SU-DHL-6 (cell line): Measurements from ENCODE around the gene BRIP1.

Experiments
- H2AFZ ChIP-seq: fragments of 200-600 bp; sonication (generic); 2 replicates; pipeline ENCODE4 v1.6.1; 2014; ENCODE audit warnings: low read depth, mild to moderate bottlenecking, moderate library complexity, mixed read lengths, antibody characterized with exemption, low read length; ENCODE audit not compliant: severe bottlenecking
- H3F3A ChIP-seq: fragments of 200-600 bp; shearing (Covaris generic); 2 replicates; pipeline ENCODE4 v1.6.0; 2016; ENCODE audit warnings: antibody characterized with exemption, mild to moderate bottlenecking; ENCODE audit not compliant: insufficient read depth
- H3K27ac ChIP-seq: fragments of 200-600 bp; sonication (generic); 2 replicates; pipeline ENCODE4 v1.5.1; 2016; ENCODE audit warnings: low read depth, mild to moderate bottlenecking, low read length, moderate library complexity, mixed read lengths
- H3K27me3 ChIP-seq: fragments of 200-600 bp; sonication (generic), shearing (Covaris generic); 2 replicates; pipeline ENCODE4 v1.6.0; 2014; ENCODE audit warnings: mild to moderate bottlenecking, low read length
- H3K36me3 ChIP-seq: fragments of 200-600 bp; sonication (generic); 2 replicates; pipeline ENCODE4 v1.6.1; 2014; ENCODE audit warnings: mild to moderate bottlenecking, low read length, mixed read lengths
- H3K4me2 ChIP-seq: fragments of 300-600, 200-600 bp; shearing (Covaris generic), sonication (generic); 2 replicates; pipeline ENCODE4 v1.6.0; 2014; ENCODE audit warnings: low read length, low read depth, mild to moderate bottlenecking; ENCODE audit not compliant: poor library complexity, severe bottlenecking
- H3K4me3 ChIP-seq: fragments of 200-600 bp; sonication (generic); 2 replicates; pipeline ENCODE4 v1.5.1; 2014; ENCODE audit warnings: antibody characterized with exemption, low read length, mild to moderate bottlenecking, mixed read lengths; ENCODE audit not compliant: insufficient read depth, poor library complexity, severe bottlenecking
- H3K79me2 ChIP-seq: fragments of 200-600 bp; sonication (generic); 2 replicates; pipeline ENCODE4 v1.6.1; 2014; ENCODE audit warnings: mild to moderate bottlenecking, low read length, moderate library complexity; ENCODE audit not compliant: insufficient read depth
- H3K9ac ChIP-seq: fragments of 200-600 bp; sonication (generic); 2 replicates; pipeline ENCODE4 v1.7.0; 2014; ENCODE audit warnings: mild to moderate bottlenecking, low read length
- H3K9me2 ChIP-seq: fragments of 200-600 bp; sonication (generic); replicated peaks from 2 replicates; pipeline ENCODE4 v1.6.1; 2014; ENCODE audit warnings: low read length; ENCODE audit not compliant: insufficient read depth
- H3K9me3 ChIP-seq: fragments of 200-600 bp; sonication (generic); 2 replicates; pipeline ENCODE4 v1.6.1; 2014; ENCODE audit warnings: low read length, mixed read lengths; ENCODE audit not compliant: insufficient read depth
- H4K20me1 ChIP-seq: fragments of 200-600 bp; sonication (generic); 2 replicates; pipeline ENCODE4 v1.6.1; 2014; ENCODE audit warnings: low read depth, mild to moderate bottlenecking, antibody characterized with exemption, low read length, moderate library complexity, mixed read lengths
- EZH2phosphoT487 ChIP-seq: fragments of 200-600 bp; sonication (generic), shearing (Covaris generic); conservative IDR thresholded peaks from 2 replicates; pipeline ENCODE4 v1.6.1; 2018; ENCODE audit warnings: mild to moderate bottlenecking, antibody characterized with exemption, low read length, moderate library complexity, mixed read lengths
- TF ChIP-seq, protein P1 (sequence below): fragments of 200-600 bp; sonication (generic); IDR thresholded peaks from one replicate; pipeline ENCODE4 v1.5.1; 2017; ENCODE audit warnings: antibody characterized with exemption, mild to moderate bottlenecking, low read length, moderate library complexity; ENCODE audit not compliant: insufficient read depth, poor library complexity, severe bottlenecking

BRIP1 gene

DNA sequence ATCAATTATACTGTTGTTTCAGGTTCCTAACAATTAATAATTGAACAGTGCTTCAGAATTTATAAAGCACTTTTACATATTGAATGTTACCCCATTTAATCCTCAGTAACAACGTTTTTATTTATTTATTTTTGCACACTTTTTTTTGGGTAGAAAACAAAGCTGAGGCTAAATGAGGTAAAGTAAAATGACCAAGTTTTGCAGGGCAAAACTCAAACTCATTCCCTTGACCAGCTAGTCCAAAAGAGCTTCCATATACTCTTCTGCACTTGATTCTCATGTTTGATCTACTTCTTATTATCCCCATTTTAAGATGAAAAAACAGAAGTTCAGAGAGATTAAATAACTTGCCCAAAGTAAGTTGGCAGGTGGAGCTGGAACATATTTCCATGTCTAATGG is 191.2 kb downstream of the BRIP1 start:
- no peaks in the 10 kb centered on the region for H3K9me2 ChIP-seq
- TF ChIP-seq, protein P1, sequence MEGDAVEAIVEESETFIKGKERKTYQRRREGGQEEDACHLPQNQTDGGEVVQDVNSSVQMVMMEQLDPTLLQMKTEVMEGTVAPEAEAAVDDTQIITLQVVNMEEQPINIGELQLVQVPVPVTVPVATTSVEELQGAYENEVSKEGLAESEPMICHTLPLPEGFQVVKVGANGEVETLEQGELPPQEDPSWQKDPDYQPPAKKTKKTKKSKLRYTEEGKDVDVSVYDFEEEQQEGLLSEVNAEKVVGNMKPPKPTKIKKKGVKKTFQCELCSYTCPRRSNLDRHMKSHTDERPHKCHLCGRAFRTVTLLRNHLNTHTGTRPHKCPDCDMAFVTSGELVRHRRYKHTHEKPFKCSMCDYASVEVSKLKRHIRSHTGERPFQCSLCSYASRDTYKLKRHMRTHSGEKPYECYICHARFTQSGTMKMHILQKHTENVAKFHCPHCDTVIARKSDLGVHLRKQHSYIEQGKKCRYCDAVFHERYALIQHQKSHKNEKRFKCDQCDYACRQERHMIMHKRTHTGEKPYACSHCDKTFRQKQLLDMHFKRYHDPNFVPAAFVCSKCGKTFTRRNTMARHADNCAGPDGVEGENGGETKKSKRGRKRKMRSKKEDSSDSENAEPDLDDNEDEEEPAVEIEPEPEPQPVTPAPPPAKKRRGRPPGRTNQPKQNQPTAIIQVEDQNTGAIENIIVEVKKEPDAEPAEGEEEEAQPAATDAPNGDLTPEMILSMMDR = no peak
- no peak for TF ChIP-seq EZH2phosphoT487

DNA sequence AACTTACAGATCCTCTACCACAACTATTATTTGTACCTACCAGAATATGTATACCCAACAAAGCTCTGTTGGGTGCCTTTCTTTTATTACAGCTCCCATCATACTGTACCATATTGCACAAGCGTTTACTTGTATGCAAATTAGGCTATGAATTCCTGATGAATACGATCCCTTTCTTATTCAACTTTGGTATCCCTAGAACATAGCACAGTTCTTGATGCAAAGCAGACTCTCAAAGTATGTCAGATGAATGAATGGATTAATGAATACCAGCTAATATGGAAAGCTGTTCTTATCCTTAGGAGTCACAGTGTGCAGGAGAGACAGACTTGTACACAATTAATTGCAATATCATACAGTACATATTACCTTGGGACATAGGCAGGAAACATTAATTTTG is 192.6 kb downstream of the BRIP1 start:
- no peaks in the 10 kb centered on the region for H3K9me2 ChIP-seq
- H3F3A ChIP-seq = no peaks in the 10 kb centered on the region
- H3K36me3 ChIP-seq = no peaks in the 10 kb centered on the region
- H3K9ac ChIP-seq = no peak overlapping the region
- H2AFZ ChIP-seq = no peak overlapping the region
- no peak for TF ChIP-seq EZH2phosphoT487
- TF ChIP-seq, protein P1 = no peak
- H3K27ac ChIP-seq = no peak overlapping the region
- no peaks in the 10 kb centered on the region for H4K20me1 ChIP-seq
- no peak overlapping the region for H3K4me2 ChIP-seq
- no peaks in the 10 kb centered on the region for H3K9me3 ChIP-seq
- no peak overlapping the region for H3K4me3 ChIP-seq
- H3K79me2 ChIP-seq = no peaks in the 10 kb centered on the region
- H3K27me3 ChIP-seq = no peaks in the 10 kb centered on the region

More for the DNA sequence above, 191.2 kb downstream of the BRIP1 start:
- no peaks in the 10 kb centered on the region for H3K79me2 ChIP-seq
- H3K27ac ChIP-seq = no peak overlapping the region
- H3K4me3 ChIP-seq = no peak overlapping the region
- no peak overlapping the region for H2AFZ ChIP-seq
- no peak overlapping the region for H3K4me2 ChIP-seq
- H3K9me3 ChIP-seq = no peaks in the 10 kb centered on the region
- H3K36me3 ChIP-seq = no peaks in the 10 kb centered on the region
- no peaks in the 10 kb centered on the region for H3F3A ChIP-seq
- no peaks in the 10 kb centered on the region for H3K27me3 ChIP-seq
- no peak overlapping the region for H3K9ac ChIP-seq
- H4K20me1 ChIP-seq = no peaks in the 10 kb centered on the region

DNA sequence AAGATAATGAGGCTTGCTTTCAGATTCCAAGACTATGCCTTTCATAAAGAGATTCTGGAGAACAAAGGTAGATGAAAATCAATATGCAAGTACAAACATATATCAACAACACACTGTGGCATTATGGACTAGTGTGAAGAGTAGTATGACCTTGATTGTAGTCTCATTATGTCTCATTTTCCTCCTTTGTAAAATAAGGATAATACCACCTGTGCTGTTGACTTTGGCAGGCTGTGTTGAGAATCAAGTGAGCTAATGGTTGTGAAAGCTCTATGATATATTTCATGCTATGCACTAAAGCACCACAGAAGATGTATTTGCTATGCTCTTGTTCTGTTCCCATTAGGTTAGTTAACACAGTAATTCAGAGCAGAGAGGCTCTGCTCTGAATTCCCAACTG is 193.8 kb downstream of the BRIP1 start:
- H3K9ac ChIP-seq = no peak overlapping the region

More for the DNA sequence above, 193.8 kb downstream of the BRIP1 start:
- TF ChIP-seq, protein P1 = no peak
- TF ChIP-seq EZH2phosphoT487 = no peak
- Histone ChIP-seq H3K36me3 (no peaks in the 10 kb centered on the region), H3K27me3 (no peaks in the 10 kb centered on the region), H3K9me3 (no peaks in the 10 kb centered on the region), H3K9me2 (no peaks in the 10 kb centered on the region), H4K20me1 (no peaks in the 10 kb centered on the region), H3K27ac (no peak overlapping the region), H3K79me2 (no peaks in the 10 kb centered on the region), H2AFZ (no peak overlapping the region), H3K4me2 (no peak overlapping the region), H3K4me3 (no peak overlapping the region), H3F3A (no peaks in the 10 kb centered on the region)
